Muscle layer of colon (tissue), 2 donors: ENCODE measurements around the gene MYOG.

Experiments used
- H3K27ac ChIP-seq: one replicate; pipeline ENCODE4 v1.7.0; 2013; ENCODE audit warnings: low read depth, mild to moderate bottlenecking, low read length, moderate library complexity
- H3K27me3 ChIP-seq, 2 donors: one replicate each; pipeline ENCODE4 v1.7.0; 2013; ENCODE audit warnings: low read length in 2 of 2, mild to moderate bottlenecking in 2 of 2; ENCODE audit not compliant: insufficient read depth in 2 of 2, control insufficient read depth in 1 of 2
- H3K36me3 ChIP-seq: one replicate; pipeline ENCODE4 v1.7.0; 2013; ENCODE audit warnings: mild to moderate bottlenecking, low read length; ENCODE audit not compliant: insufficient read depth
- H3K4me1 ChIP-seq: one replicate; pipeline ENCODE4 v1.7.0; 2013; ENCODE audit warnings: mild to moderate bottlenecking, low read length; ENCODE audit not compliant: insufficient read depth
- H3K4me3 ChIP-seq, 2 donors: one replicate each; pipeline ENCODE4 v1.7.0; 2013; ENCODE audit warnings: low read length in 2 of 2, low read depth in 1 of 2, mild to moderate bottlenecking in 1 of 2, moderate library complexity in 1 of 2
- H3K9ac ChIP-seq: one replicate; pipeline ENCODE4 v1.7.0; 2013; ENCODE audit warnings: low read length
- H3K9me3 ChIP-seq: one replicate; pipeline ENCODE4 v1.7.0; 2013; ENCODE audit warnings: mild to moderate bottlenecking, low read length
- donor health status: abdominal sarcoma.
- donor health status: Adenocarcinoma of cecum.

The MYOG gene

DNA sequence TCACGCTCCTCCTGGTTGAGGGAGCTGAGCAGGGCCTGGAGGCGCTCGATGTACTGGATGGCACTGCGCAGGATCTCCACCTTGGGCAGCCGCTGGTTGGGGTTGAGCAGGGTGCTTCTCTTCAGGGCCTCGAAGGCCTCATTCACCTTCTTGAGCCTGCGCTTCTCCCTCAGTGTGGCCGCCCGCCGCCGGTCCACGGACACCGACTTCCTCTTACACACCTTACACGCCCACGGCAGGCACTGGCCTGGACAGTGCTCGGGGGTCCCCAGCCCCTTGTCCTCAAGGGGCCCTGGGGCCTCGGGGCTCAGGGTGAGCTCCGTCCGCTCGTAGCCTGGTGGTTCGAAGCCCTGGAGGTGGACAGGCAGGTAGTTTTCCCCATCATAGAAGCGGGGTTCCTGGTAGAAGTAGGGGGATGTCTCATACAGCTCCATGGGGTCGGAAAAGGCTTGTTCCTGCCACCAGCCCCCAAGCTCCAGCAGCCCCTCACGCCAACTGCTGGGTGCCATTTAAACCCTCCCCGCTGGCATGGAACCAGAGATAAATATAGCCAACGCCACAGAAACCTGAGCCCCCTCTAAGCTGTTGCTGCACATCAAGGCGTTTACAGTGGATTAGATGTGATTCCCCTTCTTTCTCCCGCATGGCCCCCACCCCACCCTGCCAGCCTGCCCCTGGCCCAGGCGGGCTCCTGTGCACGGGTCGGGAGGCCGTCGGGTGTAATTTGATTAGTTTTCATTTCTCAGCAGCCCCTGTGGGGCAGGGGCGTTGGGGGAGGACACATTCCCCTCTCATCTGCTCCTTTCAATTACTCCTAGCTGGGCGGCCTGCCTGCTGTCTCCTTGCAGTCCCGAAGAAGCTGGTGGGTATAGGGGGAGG is at the start of gene MYOG:
Gene MYOG, minus strand, starts transcription at position 485 of the 879 bp plus-strand sequence. Its CDS starts 51 bp downstream, at position 434.
- no peaks in the 10 kb centered on the region for H3K9me3 ChIP-seq

DNA sequence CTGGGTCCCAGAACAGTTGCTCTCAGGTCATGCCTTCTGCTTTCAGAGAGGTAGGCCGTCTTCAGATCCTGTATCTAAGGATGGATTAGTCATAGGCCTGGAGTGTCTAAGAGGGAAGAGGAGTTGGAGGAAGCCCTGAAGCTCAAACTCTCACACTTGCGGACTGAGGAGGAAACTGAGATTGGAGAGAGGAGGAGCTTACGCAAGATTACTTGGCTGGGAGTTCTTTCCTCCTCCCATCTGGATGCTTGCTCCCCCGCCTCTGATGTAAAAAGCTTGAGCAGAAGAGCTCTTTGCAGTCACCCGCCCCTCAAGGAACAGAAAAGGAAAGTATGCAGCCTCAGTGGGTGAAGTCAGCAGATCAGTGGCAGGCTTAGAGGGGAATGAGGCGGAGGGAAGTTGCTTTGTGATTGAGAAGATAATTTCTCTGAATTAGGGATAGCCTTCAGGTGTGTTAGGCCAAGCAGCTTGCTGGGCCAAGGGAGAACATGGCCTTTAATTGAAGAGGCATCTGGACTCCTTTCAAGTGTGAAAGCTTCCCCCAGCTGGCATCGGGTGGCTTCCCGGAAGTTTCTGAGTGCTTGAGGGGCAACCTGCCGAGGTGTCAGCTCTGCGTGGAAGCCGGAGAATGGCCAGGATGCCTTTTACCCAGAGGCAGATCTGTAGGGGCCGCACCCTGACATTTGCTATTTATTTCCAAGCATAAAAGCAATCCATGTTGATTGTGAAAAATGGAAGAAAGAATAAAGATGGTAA is 48.3 kb upstream of the MYOG start:
- Histone ChIP-seq H3K4me3 (no peak overlapping the region), H3K36me3 (no peaks in the 10 kb centered on the region), H3K4me1 (no peaks in the 10 kb centered on the region), H3K27ac (no peak overlapping the region), H3K9me3 (no peaks in the 10 kb centered on the region), H3K9ac (no peak overlapping the region), H3K27me3 (no peaks in the 10 kb centered on the region)

More for the DNA sequence above, at the start of gene MYOG:
- Histone ChIP-seq H3K36me3 (no peaks in the 10 kb centered on the region), H3K27me3 (no peaks in the 10 kb centered on the region), H3K4me1 (no peaks in the 10 kb centered on the region), H3K27ac (no peak within 1 kb of the TSS), H3K4me3 (no peak within 1 kb of the TSS), H3K9ac (no peak within 1 kb of the TSS)

DNA sequence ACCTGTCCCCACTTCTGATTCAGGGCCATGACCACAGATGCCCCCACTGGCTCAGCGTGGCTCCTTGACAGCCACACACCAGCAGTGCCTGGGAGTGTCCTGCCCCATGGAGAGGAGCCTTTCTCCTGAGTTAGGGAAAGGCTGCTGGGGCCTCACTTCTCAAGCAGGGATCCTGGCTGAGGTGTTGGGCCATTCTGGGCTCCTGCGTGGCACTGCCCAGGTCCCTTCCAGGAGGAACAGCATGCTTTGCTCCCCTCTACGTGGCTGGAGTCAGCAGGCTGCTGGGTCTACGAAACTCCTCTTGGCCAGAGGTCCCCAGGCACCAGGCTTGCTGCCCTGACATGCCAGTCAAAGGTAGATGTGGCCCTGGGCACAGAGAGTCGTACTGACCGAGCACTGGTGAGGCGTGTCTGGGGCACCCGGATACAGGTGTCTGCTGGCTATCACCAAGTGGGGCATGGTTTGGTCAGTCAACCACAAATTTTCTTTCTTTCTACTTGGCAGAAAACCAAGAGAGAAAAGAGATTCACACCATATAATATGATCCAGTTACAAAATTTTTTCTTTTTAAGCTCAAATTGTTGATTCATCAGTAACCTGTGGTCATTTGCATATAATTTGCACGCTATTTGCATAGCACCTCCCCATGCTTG is 45.9 kb upstream of the MYOG start:
- no peaks in the 10 kb centered on the region for H3K9me3 ChIP-seq
- no peak overlapping the region for H3K9ac ChIP-seq
- H3K27ac ChIP-seq = no peak overlapping the region
- peaks cover 0 to 5% of the 10 kb centered on the region in 2 donors for H3K27me3 ChIP-seq
- peaks cover 10% of the 10 kb centered on the region for H3K4me1 ChIP-seq
- no peaks in the 10 kb centered on the region for H3K36me3 ChIP-seq
- no peak overlapping the region for H3K4me3 ChIP-seq

DNA sequence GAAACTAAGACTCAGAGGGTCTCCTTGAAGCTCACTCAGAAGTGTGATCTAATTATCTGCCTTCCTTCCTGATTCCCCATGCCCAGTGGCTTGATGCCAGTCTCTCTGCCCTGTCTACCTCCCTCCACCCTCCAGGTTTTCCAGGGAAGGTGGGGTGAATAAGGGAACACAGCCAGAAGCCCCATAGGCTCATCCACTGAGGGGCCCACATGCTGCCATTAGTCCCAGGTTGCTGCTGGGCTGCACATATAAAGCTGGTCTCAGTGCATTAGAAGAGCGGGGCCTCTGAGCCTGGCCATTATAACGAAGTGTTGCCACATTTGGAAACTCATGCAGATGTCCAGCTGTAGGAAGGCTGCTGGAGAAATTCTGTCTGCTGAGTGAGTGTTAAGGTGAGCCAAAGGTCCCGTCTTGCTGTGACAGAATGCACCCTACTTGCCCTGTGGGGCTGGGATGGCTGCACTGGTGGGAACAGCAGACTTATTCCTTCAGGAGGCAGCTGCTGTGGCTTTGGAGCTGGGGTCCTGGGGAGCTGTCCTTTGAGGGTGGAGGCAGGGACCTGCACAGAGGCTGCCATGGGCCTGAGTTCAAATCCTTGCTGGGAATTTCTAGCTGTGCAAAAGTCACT is 44.7 kb upstream of the MYOG start:
- H3K27ac ChIP-seq = no peak overlapping the region
- no peaks in the 10 kb centered on the region for H3K9me3 ChIP-seq
- H3K36me3 ChIP-seq = no peaks in the 10 kb centered on the region
- no peak overlapping the region for H3K9ac ChIP-seq
- H3K4me1 ChIP-seq = peaks cover 10% of the 10 kb centered on the region
- peaks cover 0 to 10% of the 10 kb centered on the region in 2 donors for H3K27me3 ChIP-seq
- H3K4me3 ChIP-seq = no peak overlapping the region

DNA sequence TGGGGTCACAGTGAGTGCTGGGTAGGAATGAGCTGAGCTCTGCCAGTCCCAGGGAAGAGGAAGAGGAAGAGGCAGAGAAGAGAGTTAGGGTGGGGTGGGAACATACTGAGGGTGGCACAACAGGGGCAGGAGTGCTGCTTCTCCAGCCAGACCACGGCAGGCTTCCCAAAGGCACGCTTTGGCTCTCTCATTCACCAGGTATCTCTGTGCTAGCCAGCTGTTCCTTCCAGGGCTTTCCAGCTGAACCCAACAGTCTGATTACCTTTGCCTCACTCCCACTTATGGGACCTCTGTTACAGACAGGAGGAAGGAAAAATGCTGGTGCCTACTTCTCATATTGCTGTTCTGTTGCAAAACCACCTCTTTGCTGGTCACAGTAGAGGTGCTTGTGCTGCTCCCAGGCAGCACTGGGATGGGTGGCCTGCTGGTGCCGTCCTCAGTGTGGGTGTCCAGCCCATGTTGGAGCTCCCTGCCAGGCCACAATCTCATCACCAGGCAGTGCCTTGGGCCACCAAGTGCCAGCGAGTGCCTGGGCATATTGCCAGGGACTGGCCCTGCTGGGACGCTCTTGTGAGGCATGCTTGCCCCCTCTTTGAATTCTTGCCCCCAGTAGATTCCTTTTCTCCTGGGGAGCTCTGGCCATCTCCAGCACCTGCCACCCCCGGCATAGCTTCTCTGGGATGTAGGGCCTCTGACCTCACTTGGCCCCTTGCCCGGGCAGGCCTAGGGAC is 43.9 kb upstream of the MYOG start:
- Histone ChIP-seq H3K4me1 (peaks cover 10% of the 10 kb centered on the region), H3K4me3 (no peak overlapping the region), H3K36me3 (no peaks in the 10 kb centered on the region), H3K27ac (no peak overlapping the region), H3K9me3 (no peaks in the 10 kb centered on the region), H3K9ac (no peak overlapping the region), H3K27me3 (peaks cover 0 to 10% of the 10 kb centered on the region in 2 donors)

DNA sequence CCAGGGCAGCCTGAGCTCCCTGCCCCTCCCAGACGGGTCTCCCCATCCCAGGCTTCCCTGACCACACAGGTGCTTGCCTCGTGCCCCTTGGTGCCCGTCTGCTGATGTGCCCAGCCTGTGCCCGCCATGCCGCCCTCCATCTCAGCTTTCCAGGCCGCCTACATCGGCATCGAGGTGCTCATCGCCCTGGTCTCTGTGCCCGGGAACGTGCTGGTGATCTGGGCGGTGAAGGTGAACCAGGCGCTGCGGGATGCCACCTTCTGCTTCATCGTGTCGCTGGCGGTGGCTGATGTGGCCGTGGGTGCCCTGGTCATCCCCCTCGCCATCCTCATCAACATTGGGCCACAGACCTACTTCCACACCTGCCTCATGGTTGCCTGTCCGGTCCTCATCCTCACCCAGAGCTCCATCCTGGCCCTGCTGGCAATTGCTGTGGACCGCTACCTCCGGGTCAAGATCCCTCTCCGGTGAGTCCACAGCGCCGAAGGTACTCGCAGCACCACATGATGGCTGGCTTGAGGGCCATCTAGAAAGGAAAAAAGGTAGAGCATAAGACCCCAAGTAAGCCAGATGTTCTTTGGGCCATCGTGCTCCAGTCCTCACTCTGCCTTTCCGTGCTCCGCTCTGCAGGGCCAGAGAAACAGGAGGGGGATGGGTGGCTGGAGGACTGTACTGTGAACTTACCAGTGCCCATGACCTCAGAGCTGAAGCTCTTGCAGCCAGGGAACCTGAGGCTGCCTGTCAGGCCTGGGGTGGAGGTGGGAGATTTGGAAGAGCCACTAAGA is 43.1 kb upstream of the MYOG start:
- no peak overlapping the region for H3K9ac ChIP-seq
- no peaks in the 10 kb centered on the region for H3K36me3 ChIP-seq
- no peaks in the 10 kb centered on the region for H3K9me3 ChIP-seq
- H3K27me3 ChIP-seq = peaks cover 0 to 17% of the 10 kb centered on the region in 2 donors
- no peak overlapping the region for H3K27ac ChIP-seq
- peaks cover 10% of the 10 kb centered on the region for H3K4me1 ChIP-seq
- H3K4me3 ChIP-seq = peak overlapping the region in 1 of 2 donors; percentile 59

DNA sequence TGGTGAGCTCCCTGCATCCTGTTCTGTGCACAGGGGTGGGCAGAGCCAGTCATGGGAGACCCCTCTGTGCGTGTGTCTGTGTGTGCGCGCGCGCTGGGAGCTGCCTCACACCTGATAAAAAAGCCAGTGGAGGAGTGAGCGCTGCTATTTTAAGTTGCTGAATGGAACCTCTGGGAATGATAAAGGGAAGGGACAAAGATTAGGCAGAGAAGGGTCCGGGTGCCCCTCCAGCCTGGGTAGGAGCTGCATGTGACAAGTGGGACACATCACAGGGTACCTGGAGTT is 42.6 kb upstream of the MYOG start:
- Histone ChIP-seq H3K27ac (no peak overlapping the region), H3K9me3 (no peaks in the 10 kb centered on the region), H3K4me3 (peak overlapping the region; percentile 22 to 59), H3K36me3 (no peaks in the 10 kb centered on the region), H3K4me1 (peaks cover 10% of the 10 kb centered on the region), H3K9ac (no peak overlapping the region), H3K27me3 (peaks cover 0 to 23% of the 10 kb centered on the region in 2 donors)

DNA sequence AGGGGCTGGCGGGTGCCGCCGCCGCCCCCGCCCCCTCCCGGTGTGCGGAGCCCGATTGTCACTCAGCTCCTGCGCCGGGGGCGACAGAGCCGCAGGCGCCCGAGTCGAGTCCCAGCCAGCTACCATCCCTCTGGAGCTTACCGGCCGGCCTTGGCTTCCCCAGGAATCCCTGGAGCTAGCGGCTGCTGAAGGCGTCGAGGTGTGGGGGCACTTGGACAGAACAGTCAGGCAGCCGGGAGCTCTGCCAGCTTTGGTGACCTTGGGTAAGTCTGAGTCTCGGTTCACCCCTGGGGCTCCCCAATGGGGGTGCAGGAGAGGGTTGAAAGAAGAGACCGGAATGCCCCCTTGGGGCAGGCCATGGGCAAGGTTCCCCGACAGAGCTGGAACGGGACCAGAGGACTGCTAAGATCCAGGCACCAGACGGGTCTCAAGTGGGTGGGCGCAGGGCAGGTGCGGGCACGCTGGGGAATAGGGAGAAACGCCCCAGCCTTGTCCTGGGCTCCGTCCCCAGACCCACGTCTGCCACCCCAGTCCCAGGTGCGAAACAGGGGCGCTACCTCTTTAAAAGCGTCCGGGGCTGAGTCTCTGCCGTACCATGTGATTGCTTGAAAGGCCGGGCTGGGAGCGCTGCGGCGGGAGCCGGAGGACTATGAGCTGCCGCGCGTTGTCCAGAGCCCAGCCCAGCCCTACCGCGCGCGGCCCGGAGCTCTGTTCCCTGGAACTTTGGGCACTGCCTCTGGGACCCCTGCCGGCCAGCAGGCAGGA is 42.0 kb upstream of the MYOG start, which contains the start of gene ADORA1:
Gene ADORA1, plus strand, starts transcription at position 61 of the 765 bp plus-strand sequence. CDS start 1,116 bp downstream, outside the sequence.
- Histone ChIP-seq H3K36me3 (no peaks in the 10 kb centered on the region), H3K9ac (no peak within 1 kb of the TSS), H3K9me3 (no peaks in the 10 kb centered on the region), H3K27me3 (peaks cover 0 to 25% of the 10 kb centered on the region in 2 donors), H3K4me1 (peaks cover 10% of the 10 kb centered on the region), H3K27ac (no peak within 1 kb of the TSS), H3K4me3 (peak within 1 kb of the TSS; percentile 22 to 59)

DNA sequence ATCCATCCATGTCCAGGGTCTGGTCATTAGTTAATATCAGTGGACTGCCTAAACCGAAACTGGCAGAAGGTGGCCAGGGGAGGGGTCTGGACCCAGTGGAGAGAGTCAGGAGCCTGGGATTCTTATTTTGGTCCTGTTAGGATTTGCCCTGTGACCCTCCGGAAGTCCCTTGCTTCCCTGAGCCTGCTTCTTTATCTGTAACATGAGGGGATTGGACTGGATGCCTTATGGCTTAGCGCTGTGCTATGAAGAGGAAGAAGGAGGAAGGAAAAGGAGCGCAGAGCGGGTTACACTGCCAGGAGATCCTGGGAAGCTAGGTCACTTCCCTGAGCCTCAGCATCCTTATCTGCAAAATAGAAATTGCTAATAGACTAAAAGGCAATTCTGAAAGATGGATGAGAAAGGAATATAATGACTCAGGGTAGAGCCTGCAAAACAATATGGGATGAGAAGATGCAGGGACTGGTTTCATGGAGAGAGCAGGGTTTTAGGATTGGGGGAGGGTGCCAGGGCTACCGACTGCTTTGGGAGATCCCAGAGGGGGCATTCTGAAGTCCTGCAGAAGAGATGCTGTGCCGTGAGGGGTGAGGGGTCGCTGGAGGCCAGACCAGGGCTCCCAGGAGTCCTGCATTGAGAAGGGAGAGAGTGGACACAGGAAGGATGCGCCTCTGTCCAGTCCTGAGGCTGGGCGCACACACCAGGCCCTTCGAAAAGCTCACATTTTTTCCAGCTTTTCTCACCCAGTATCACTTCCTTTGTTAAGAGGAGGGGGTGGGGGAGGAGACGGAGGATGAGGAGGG is 41.3 kb upstream of the MYOG start:
- Histone ChIP-seq H3K9me3 (no peaks in the 10 kb centered on the region), H3K36me3 (no peaks in the 10 kb centered on the region), H3K27ac (no peak overlapping the region), H3K4me1 (peaks cover 10% of the 10 kb centered on the region), H3K9ac (no peak overlapping the region), H3K4me3 (peak overlapping the region; percentile 22 to 59), H3K27me3 (peaks cover 0 to 25% of the 10 kb centered on the region in 2 donors)
